ENCODE data around the gene DNMT1. TPM values are rescaled to one million over a fixed set of nuclear protein-coding genes. Genes with fewer than 3 reads are reported as not detected.
"Not testable (repeated sequence)": the region's sequence is repeated elsewhere in the genome, so short reads cannot be mapped to it uniquely, and the experiment has no call there.

The DNMT1 gene
- 157 TPM for polyA plus RNA-seq (2013, experiment 1 of 2)
- polyA plus RNA-seq (2013, experiment 2 of 2), result 163 TPM

DNA sequence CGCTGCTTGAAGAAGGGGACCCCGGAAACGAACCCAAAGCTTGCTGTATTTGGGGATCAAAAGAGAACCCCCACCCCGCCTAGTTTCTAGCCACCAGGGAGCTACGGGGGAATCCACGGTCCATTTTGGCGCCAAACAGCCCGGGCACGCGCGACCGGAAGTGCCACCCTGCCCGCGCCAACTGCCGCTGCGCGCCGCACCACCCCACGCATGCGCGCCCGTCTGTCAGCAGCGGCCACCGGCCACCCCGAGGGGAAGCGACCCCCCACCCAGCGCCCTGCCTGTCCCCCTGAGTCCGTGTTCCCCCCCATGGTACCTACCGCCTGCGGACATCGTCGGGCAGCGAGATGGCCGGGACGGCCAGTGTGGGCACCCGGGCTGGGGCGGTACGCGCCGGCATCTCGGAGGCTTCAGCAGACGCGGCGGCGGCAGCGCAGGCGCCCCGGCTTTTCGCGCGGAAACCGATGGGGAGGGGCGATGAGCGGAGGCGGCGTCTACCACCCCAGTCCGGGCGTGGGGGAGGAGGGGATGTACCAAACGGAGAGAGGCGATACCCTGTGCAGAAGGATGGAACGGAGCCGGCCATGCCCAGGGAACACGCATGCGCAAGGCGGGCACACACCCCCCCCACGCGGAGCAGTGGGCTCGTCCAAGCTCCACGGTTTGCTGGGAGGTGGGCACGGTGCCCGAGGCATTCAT, at the start of gene DNMT1:
TSS of gene DNMT1 (minus strand) at position 454 of the 699 bp plus-strand sequence. CDS start at position 400, 54 bp downstream.
- Histone ChIP-seq H2AK5ac (ENCODE audit: low read length) (peak within 1 kb of the TSS; percentile 90), H3K79me1 (ENCODE audit: low read length) (peaks cover 6% of the 10 kb centered on the region), H3K23ac (ENCODE audit: low read length) (peak within 1 kb of the TSS; percentile 83), H2BK15ac (replicated peaks; ENCODE audit: low read depth) (no peak within 1 kb of the TSS), H3K4me3 (ENCODE audit: low read length) (peak within 1 kb of the TSS; percentile 44), H3K79me2 (ENCODE audit: control insufficient read depth, insufficient read depth, low read length) (peaks cover 44% of the 10 kb centered on the region), H2BK120ac (ENCODE audit: low read depth, low read length) (no peak within 1 kb of the TSS), H4K8ac (ENCODE audit: low read depth, low read length) (no peak within 1 kb of the TSS), H3K9ac (ENCODE audit: low read length) (peak within 1 kb of the TSS; percentile 98), H2BK5ac (ENCODE audit: low read length) (peak within 1 kb of the TSS; percentile 79), H3K18ac (ENCODE audit: low read length) (peak within 1 kb of the TSS; percentile 20), H3K27me3 (ENCODE audit: insufficient read depth, low read length, poor library complexity) (no peaks in the 10 kb centered on the region), H3K4me1 (ENCODE audit: control insufficient read depth, low read depth, low read length) (no peaks in the 10 kb centered on the region), H3K56ac (ENCODE audit: low read length) (peak within 1 kb of the TSS; percentile 95), H3K4ac (ENCODE audit: low read depth, low read length) (peak within 1 kb of the TSS; percentile 78), H3K36me3 (ENCODE audit: control insufficient read depth, insufficient read depth, low read length) (no peaks in the 10 kb centered on the region), H4K5ac (ENCODE audit: low read length) (no peak within 1 kb of the TSS), H3K4me2 (ENCODE audit: low read length) (peak within 1 kb of the TSS; percentile 56), H3K27ac (ENCODE audit: low read depth, low read length) (peak within 1 kb of the TSS; percentile 28)
- no CpG with 5 or more reads among the region's 71 CpGs for WGBS (ENCODE audit: extremely low coverage, insufficient coverage, low lambda C conversion rate)
- DNase-seq, result peak; percentile 97

DNA sequence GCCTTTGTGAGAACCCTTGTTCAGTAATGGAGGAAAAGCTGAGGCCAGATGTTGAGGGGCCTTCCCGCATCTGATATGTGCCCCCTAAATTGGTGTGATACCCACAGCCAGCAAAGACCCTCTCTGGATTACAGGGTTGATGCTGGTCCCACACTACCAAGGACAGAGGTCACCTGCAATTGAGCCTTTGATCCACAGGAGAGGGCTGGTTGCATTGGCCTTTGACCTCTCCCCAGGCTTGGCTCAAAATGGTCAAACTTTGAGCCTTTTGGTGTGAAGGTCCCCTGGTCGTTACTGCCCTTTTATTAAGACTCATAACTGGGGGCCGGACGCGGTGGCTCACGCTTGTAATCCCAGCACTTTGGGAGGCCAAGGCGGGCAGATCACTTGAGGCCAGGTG, 48.9 kb upstream of the DNMT1 start:
- Histone ChIP-seq H3K36me3 (ENCODE audit: control insufficient read depth, insufficient read depth, low read length) (no peaks in the 10 kb centered on the region), H4K5ac (ENCODE audit: low read length) (no peak overlapping the region), H3K4me3 (ENCODE audit: low read length) (no peak overlapping the region), H2AK5ac (ENCODE audit: low read length) (no peak overlapping the region), H3K23ac (ENCODE audit: low read length) (no peak overlapping the region), H3K27me3 (ENCODE audit: insufficient read depth, low read length, poor library complexity) (no peaks in the 10 kb centered on the region), H3K4me1 (ENCODE audit: control insufficient read depth, low read depth, low read length) (no peaks in the 10 kb centered on the region), H3K56ac (ENCODE audit: low read length) (no peak overlapping the region), H2BK120ac (ENCODE audit: low read depth, low read length) (no peak overlapping the region), H4K8ac (ENCODE audit: low read depth, low read length) (no peak overlapping the region), H3K4ac (ENCODE audit: low read depth, low read length) (no peak overlapping the region), H2BK15ac (replicated peaks; ENCODE audit: low read depth) (no peak overlapping the region), H3K79me2 (ENCODE audit: control insufficient read depth, insufficient read depth, low read length) (no peaks in the 10 kb centered on the region), H3K9ac (ENCODE audit: low read length) (no peak overlapping the region), H2BK5ac (ENCODE audit: low read length) (no peak overlapping the region), H3K79me1 (ENCODE audit: low read length) (no peaks in the 10 kb centered on the region), H3K4me2 (ENCODE audit: low read length) (no peak overlapping the region), H3K18ac (ENCODE audit: low read length) (no peak overlapping the region), H3K27ac (ENCODE audit: low read depth, low read length) (no peak overlapping the region)
- no peak for DNase-seq
- WGBS (ENCODE audit: extremely low coverage, insufficient coverage, low lambda C conversion rate), result no CpG with 5 or more reads among the region's 7 CpGs

DNA sequence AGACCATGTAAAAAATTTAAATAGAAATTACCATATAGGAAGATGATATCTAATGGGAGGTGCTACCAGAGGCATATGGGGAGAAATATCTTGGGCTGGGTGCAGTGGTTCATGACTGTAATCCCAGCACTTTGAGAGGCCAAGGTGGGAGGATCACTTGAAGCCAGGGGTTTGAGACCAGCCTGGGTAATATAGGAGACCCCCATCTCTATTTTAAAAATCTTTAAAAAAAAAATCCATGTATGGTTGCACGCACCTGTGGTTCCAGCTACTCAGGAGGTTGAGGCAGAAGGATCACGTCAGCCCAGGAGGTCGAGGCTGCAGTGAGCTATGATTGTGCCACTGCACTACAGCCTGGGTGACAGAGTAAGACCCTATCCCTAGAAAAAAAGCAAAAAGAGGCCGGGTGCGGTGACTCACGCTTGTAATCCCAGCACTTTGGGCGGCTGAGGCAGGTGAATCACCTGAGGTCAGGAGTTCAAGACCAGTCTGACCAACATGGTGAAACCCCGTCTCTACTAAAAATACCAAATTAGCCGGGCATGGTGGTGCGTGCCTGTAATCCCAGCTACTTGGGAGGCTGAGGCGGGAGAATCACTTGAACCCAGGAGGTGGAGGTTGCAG, 47.2 kb upstream of the DNMT1 start:
- not testable (repeated sequence) for H4K8ac ChIP-seq (ENCODE audit: low read depth, low read length); H2BK15ac ChIP-seq (replicated peaks; ENCODE audit: low read depth); H2AK5ac ChIP-seq (ENCODE audit: low read length); H2BK120ac ChIP-seq (ENCODE audit: low read depth, low read length); H3K4me1 ChIP-seq (ENCODE audit: control insufficient read depth, low read depth, low read length); H3K27ac ChIP-seq (ENCODE audit: low read depth, low read length); H3K4me3 ChIP-seq (ENCODE audit: low read length); H3K9ac ChIP-seq (ENCODE audit: low read length); DNase-seq; H3K36me3 ChIP-seq (ENCODE audit: control insufficient read depth, insufficient read depth, low read length); H4K5ac ChIP-seq (ENCODE audit: low read length); H2BK5ac ChIP-seq (ENCODE audit: low read length); H3K18ac ChIP-seq (ENCODE audit: low read length); H3K79me2 ChIP-seq (ENCODE audit: control insufficient read depth, insufficient read depth, low read length); H3K27me3 ChIP-seq (ENCODE audit: insufficient read depth, low read length, poor library complexity); H3K23ac ChIP-seq (ENCODE audit: low read length); H3K79me1 ChIP-seq (ENCODE audit: low read length); H3K4me2 ChIP-seq (ENCODE audit: low read length); H3K4ac ChIP-seq (ENCODE audit: low read depth, low read length); H3K56ac ChIP-seq (ENCODE audit: low read length)
- WGBS (ENCODE audit: extremely low coverage, insufficient coverage, low lambda C conversion rate), result no CpG with 5 or more reads among the region's 11 CpGs

DNA sequence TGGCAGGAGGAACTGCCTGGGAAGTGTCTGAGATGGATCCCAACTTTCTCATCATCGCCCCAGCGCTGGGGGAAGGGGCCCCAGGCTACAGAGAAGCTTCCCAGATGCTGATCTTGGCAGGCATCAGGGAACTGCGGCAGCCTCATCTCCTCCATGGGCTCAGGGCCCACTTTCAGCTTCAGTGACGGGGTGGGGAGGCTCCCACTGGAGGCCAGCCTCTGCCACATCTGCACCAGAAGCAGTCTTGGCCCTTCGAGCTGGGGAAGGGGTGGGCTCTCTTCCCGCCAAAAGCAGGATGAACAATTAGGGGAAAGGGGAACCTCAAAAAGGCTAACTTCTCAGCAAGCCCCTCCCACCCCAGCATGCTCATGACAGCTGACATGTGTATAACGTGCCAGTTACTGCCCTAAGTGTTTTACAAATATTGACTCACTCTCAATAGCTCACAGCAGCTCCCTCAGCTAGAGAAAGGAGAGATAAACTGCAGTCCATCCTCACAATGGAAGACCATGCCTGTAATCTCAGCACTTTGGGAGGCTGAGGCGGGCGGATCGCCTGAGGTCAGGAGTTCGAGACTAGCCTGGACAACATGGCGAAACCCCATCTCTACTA, 43.5 kb upstream of the DNMT1 start:
- H3K4ac ChIP-seq (ENCODE audit: low read depth, low read length), result no peak overlapping the region
- H3K9ac ChIP-seq (ENCODE audit: low read length), result no peak overlapping the region
- no peak overlapping the region for H3K23ac ChIP-seq (ENCODE audit: low read length)
- H3K36me3 ChIP-seq (ENCODE audit: control insufficient read depth, insufficient read depth, low read length), result no peaks in the 10 kb centered on the region
- H3K79me1 ChIP-seq (ENCODE audit: low read length), result no peaks in the 10 kb centered on the region
- H2BK5ac ChIP-seq (ENCODE audit: low read length), result no peak overlapping the region
- no peak for DNase-seq
- H3K4me2 ChIP-seq (ENCODE audit: low read length), result no peak overlapping the region
- H2AK5ac ChIP-seq (ENCODE audit: low read length), result no peak overlapping the region
- no peaks in the 10 kb centered on the region for H3K79me2 ChIP-seq (ENCODE audit: control insufficient read depth, insufficient read depth, low read length)
- no peak overlapping the region for H3K4me3 ChIP-seq (ENCODE audit: low read length)
- H4K5ac ChIP-seq (ENCODE audit: low read length), result no peak overlapping the region
- H3K4me1 ChIP-seq (ENCODE audit: control insufficient read depth, low read depth, low read length), result no peaks in the 10 kb centered on the region
- no peak overlapping the region for H3K27ac ChIP-seq (ENCODE audit: low read depth, low read length)
- H3K56ac ChIP-seq (ENCODE audit: low read length), result no peak overlapping the region
- no peak overlapping the region for H4K8ac ChIP-seq (ENCODE audit: low read depth, low read length)
- WGBS (ENCODE audit: extremely low coverage, insufficient coverage, low lambda C conversion rate), result no CpG with 5 or more reads among the region's 12 CpGs
- H3K18ac ChIP-seq (ENCODE audit: low read length), result no peak overlapping the region
- H2BK120ac ChIP-seq (ENCODE audit: low read depth, low read length), result no peak overlapping the region
- H3K27me3 ChIP-seq (ENCODE audit: insufficient read depth, low read length, poor library complexity), result no peaks in the 10 kb centered on the region
- no peak overlapping the region for H2BK15ac ChIP-seq (replicated peaks; ENCODE audit: low read depth)

DNA sequence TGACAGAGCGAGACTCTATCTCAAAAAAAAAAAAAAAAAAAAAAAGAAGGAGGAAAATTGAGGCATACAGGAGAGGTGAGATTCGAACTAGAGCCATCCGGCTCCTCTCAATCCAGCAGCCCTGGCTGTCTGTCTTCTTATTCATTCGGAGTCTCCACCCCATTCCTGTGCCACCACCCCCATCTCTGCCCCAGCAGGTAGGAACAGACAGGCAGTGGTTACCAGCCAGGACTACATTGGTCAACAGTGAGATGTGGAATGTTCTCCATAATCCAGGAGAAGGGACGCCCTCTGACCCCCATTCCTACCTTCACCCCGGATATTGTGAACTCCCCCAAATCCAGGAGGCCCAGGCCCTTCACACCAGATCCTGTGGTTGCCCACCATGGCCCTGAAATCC, 42.9 kb upstream of the DNMT1 start:
- H3K4me3 ChIP-seq (ENCODE audit: low read length), result no peak overlapping the region
- no peak overlapping the region for H3K23ac ChIP-seq (ENCODE audit: low read length)
- H3K56ac ChIP-seq (ENCODE audit: low read length), result no peak overlapping the region
- H4K8ac ChIP-seq (ENCODE audit: low read depth, low read length), result no peak overlapping the region
- no peaks in the 10 kb centered on the region for H3K36me3 ChIP-seq (ENCODE audit: control insufficient read depth, insufficient read depth, low read length)
- H2BK15ac ChIP-seq (replicated peaks; ENCODE audit: low read depth), result no peak overlapping the region
- no peak overlapping the region for H3K18ac ChIP-seq (ENCODE audit: low read length)
- H3K27ac ChIP-seq (ENCODE audit: low read depth, low read length), result no peak overlapping the region
- H2BK5ac ChIP-seq (ENCODE audit: low read length), result no peak overlapping the region
- DNase-seq, result no peak
- no peak overlapping the region for H2AK5ac ChIP-seq (ENCODE audit: low read length)
- no peak overlapping the region for H3K4me2 ChIP-seq (ENCODE audit: low read length)
- H4K5ac ChIP-seq (ENCODE audit: low read length), result no peak overlapping the region
- no peaks in the 10 kb centered on the region for H3K4me1 ChIP-seq (ENCODE audit: control insufficient read depth, low read depth, low read length)
- no peaks in the 10 kb centered on the region for H3K27me3 ChIP-seq (ENCODE audit: insufficient read depth, low read length, poor library complexity)
- no peak overlapping the region for H3K4ac ChIP-seq (ENCODE audit: low read depth, low read length)
- H3K9ac ChIP-seq (ENCODE audit: low read length), result no peak overlapping the region
- H2BK120ac ChIP-seq (ENCODE audit: low read depth, low read length), result no peak overlapping the region
- no peaks in the 10 kb centered on the region for H3K79me1 ChIP-seq (ENCODE audit: low read length)
- H3K79me2 ChIP-seq (ENCODE audit: control insufficient read depth, insufficient read depth, low read length), result no peaks in the 10 kb centered on the region
- no CpG with 5 or more reads among the region's 6 CpGs for WGBS (ENCODE audit: extremely low coverage, insufficient coverage, low lambda C conversion rate)

Measured in mesendoderm (in vitro differentiated cells).